Measurements from ENCODE around the gene NOCT. TPM values are rescaled to one million over a fixed set of nuclear protein-coding genes. Genes with fewer than 3 reads are reported as not detected.

The NOCT gene
- total and polyA plus RNA-seq, 2 experiments from 2014 or later = 9.9 to 20.8 TPM

DNA sequence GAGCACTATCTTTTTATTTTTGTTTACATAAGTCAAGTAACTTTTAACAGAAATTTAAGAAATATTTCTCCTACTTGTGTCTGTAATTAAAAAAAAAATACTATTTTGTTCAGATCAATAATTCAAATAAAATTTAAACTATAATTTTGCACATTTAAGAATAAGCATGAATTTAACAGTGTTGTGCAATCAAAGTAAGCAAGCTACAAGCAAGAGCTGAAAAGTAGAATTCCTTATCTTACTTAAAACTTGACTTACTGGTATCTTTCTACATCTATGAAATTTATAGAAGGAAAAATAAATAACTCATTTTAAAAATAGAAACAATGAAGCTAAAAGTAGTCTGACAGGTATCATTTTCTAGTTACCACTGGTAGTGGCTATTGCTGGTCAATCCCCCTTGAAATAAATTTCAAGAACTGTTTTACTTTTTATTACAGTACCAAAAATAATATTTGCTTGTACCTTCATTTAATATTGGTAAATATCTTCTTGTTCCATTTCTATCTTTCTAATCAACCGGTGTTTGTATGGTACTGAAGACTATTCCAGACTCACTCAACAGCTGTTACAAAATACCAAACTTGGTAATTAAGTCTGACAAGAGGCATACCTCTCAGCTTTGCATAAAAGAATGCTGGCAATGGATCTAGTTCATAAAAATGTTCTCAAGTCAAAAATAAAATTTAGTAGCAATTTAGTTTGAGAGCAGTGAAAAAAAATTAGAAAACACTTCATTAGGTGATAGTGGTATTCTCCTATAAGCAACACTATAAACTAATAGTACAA is 62.2 kb downstream of the NOCT start:
- TF ChIP-seq, protein P1, sequence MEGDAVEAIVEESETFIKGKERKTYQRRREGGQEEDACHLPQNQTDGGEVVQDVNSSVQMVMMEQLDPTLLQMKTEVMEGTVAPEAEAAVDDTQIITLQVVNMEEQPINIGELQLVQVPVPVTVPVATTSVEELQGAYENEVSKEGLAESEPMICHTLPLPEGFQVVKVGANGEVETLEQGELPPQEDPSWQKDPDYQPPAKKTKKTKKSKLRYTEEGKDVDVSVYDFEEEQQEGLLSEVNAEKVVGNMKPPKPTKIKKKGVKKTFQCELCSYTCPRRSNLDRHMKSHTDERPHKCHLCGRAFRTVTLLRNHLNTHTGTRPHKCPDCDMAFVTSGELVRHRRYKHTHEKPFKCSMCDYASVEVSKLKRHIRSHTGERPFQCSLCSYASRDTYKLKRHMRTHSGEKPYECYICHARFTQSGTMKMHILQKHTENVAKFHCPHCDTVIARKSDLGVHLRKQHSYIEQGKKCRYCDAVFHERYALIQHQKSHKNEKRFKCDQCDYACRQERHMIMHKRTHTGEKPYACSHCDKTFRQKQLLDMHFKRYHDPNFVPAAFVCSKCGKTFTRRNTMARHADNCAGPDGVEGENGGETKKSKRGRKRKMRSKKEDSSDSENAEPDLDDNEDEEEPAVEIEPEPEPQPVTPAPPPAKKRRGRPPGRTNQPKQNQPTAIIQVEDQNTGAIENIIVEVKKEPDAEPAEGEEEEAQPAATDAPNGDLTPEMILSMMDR (IDR thresholded peaks at IDR 0.05; ENCODE audit: poor library complexity) = no peak
- no peak for TF ChIP-seq EZH2 (IDR thresholded peaks at IDR 0.05; ENCODE audit: borderline replicate concordance)
- no peak for TF ChIP-seq EZH2phosphoT487 (IDR thresholded peaks at IDR 0.05; ENCODE audit: low read depth, severe bottlenecking, unreplicated experiment)
- 71% methylated on average over 1 of the region's 1 CpG for WGBS (ENCODE audit: low lambda C conversion rate, missing lambda C conversion rate)
- no peaks in the 10 kb centered on the region for H3K9me2 ChIP-seq (replicated peaks; ENCODE audit: insufficient read depth)
- H3K36me3 ChIP-seq (replicated peaks; ENCODE audit: insufficient read depth, low read depth) = no peaks in the 10 kb centered on the region
- peaks cover 98% of the 10 kb centered on the region for H3K79me2 ChIP-seq
- no peak overlapping the region for H3K27ac ChIP-seq
- H3K4me2 ChIP-seq = no peak overlapping the region
- no peak overlapping the region for H3K4me3 ChIP-seq
- peaks cover 75% of the 10 kb centered on the region for H4K20me1 ChIP-seq (ENCODE audit: insufficient read depth, poor library complexity, severe bottlenecking)
- H3K27me3 ChIP-seq = no peaks in the 10 kb centered on the region
- no peaks in the 10 kb centered on the region for H3K9me3 ChIP-seq (ENCODE audit: low read depth)
- no peak overlapping the region for H2AFZ ChIP-seq
- no peaks in the 10 kb centered on the region for H3K4me1 ChIP-seq (ENCODE audit: insufficient read depth)
- DNase-seq (ENCODE audit: low spot score) = no peak

DNA sequence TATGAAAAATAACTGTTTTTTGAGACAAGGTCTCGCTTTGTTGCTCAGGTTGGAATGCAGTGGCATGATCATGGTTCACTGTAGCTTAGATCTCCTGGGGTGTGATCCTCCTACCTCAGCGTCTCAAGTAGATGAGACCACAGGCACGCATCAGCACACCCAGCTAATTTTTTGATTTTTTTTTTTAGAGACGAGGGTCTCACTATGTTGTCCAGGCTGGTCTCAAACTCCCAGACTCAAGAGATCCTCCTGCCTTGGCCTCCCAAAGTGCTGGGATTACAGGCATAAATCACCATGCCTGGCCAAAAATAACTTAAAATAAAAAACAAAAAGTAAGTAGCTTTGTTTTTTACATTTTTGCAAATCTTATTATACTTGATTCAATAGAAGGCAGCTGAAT is 63.3 kb downstream of the NOCT start:
- DNase-seq (ENCODE audit: low spot score) = no peak
- no peaks in the 10 kb centered on the region for H3K9me2 ChIP-seq (replicated peaks; ENCODE audit: insufficient read depth)
- H3K36me3 ChIP-seq (replicated peaks; ENCODE audit: insufficient read depth, low read depth) = no peaks in the 10 kb centered on the region
- H3K4me1 ChIP-seq (ENCODE audit: insufficient read depth) = no peaks in the 10 kb centered on the region
- no peak overlapping the region for H3K4me2 ChIP-seq
- 94% methylated on average over 4 of the region's 4 CpGs for WGBS (ENCODE audit: low lambda C conversion rate, missing lambda C conversion rate)
- TF ChIP-seq EZH2phosphoT487 (IDR thresholded peaks at IDR 0.05; ENCODE audit: low read depth, severe bottlenecking, unreplicated experiment) = no peak
- TF ChIP-seq EZH2 (IDR thresholded peaks at IDR 0.05; ENCODE audit: borderline replicate concordance) = no peak
- TF ChIP-seq, protein P1 (IDR thresholded peaks at IDR 0.05; ENCODE audit: poor library complexity) = no peak
- H2AFZ ChIP-seq = no peak overlapping the region
- no peaks in the 10 kb centered on the region for H3K9me3 ChIP-seq (ENCODE audit: low read depth)
- peaks cover 87% of the 10 kb centered on the region for H3K79me2 ChIP-seq
- no peaks in the 10 kb centered on the region for H3K27me3 ChIP-seq
- H3K4me3 ChIP-seq = no peak overlapping the region
- H4K20me1 ChIP-seq (ENCODE audit: insufficient read depth, poor library complexity, severe bottlenecking) = peaks cover 75% of the 10 kb centered on the region
- no peak overlapping the region for H3K27ac ChIP-seq

GRCh38 chr4:139082750-139083606 is 67.4 kb downstream of the NOCT start:
- peak; percentile 96 for DNase-seq (ENCODE audit: low spot score)
- Histone ChIP-seq H4K20me1 (ENCODE audit: insufficient read depth, poor library complexity, severe bottlenecking) (peaks cover 43% of the 10 kb centered on the region), H3K79me2 (peaks cover 58% of the 10 kb centered on the region), H3K4me3 (peak overlapping the region; percentile 95), H3K27ac (peak overlapping the region; percentile 98), H3K27me3 (no peaks in the 10 kb centered on the region), H3K4me2 (peak overlapping the region; percentile 89), H3K9me3 (ENCODE audit: low read depth) (no peaks in the 10 kb centered on the region), H2AFZ (peak overlapping the region; percentile 77), H3K9me2 (replicated peaks; ENCODE audit: insufficient read depth) (no peaks in the 10 kb centered on the region), H3K36me3 (replicated peaks; ENCODE audit: insufficient read depth, low read depth) (no peaks in the 10 kb centered on the region), H3K4me1 (ENCODE audit: insufficient read depth) (peaks cover 5% of the 10 kb centered on the region)
- WGBS (ENCODE audit: low lambda C conversion rate, missing lambda C conversion rate) = under 1% methylated on average over 37 of the region's 38 CpGs
- no peak for TF ChIP-seq EZH2phosphoT487 (IDR thresholded peaks at IDR 0.05; ENCODE audit: low read depth, severe bottlenecking, unreplicated experiment)
- TF ChIP-seq EZH2 (IDR thresholded peaks at IDR 0.05; ENCODE audit: borderline replicate concordance) = no peak
- TF ChIP-seq, protein P1 (IDR thresholded peaks at IDR 0.05; ENCODE audit: poor library complexity) = no peak

Data from hepatocyte (in vitro differentiated cells).